Measurements from ENCODE around the gene CCL21.

DNA sequence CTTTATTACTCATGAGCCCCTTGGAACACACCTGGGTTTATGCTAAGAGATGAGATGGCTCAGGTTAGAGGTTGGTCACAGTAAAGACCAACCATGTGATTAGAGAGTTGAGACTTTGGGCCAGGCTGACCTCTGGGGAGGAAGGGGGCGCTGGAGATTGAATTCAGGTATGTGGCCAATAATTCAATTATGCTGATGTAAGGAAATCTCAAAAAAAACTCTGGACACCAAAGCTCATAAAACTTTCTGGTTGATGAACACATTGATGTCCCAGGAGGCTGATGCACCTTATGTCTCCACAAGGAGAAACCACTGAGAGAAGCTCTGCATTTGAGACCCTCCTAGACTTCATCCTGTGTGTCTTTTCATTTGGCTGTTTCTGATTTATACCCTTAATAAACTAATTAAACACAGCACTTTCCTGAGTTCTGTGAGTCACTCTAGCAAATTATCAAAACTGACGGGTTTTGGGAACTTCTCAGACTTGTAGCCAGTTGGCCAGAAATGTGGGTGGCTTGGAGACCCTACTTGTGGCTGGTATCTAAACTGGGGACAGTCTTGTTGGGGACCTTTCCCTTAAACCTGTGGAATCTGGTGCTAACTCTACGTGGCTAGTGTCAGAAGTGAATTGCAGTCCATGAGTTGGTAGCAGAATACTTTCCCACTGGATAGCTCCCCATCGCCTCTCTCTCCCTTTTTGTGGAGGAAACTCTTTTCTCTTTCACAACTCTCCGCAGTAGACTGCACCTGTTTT is 40.0 kb downstream of the CCL21 start:
- TF ChIP-seq, protein P1, sequence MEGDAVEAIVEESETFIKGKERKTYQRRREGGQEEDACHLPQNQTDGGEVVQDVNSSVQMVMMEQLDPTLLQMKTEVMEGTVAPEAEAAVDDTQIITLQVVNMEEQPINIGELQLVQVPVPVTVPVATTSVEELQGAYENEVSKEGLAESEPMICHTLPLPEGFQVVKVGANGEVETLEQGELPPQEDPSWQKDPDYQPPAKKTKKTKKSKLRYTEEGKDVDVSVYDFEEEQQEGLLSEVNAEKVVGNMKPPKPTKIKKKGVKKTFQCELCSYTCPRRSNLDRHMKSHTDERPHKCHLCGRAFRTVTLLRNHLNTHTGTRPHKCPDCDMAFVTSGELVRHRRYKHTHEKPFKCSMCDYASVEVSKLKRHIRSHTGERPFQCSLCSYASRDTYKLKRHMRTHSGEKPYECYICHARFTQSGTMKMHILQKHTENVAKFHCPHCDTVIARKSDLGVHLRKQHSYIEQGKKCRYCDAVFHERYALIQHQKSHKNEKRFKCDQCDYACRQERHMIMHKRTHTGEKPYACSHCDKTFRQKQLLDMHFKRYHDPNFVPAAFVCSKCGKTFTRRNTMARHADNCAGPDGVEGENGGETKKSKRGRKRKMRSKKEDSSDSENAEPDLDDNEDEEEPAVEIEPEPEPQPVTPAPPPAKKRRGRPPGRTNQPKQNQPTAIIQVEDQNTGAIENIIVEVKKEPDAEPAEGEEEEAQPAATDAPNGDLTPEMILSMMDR (IDR thresholded peaks at IDR 0.05 in 4 of 5, conservative IDR thresholded peaks at IDR 0.05 in 1 of 5), result no peak
- TF ChIP-seq POLR2A (IDR thresholded peaks at IDR 0.05), result no peak
